IPS DF 6.9 (cell line): Measurements from ENCODE around the gene CREB3.

Experiments
- DNase-seq: peaks from one replicate; pipeline ENCODE4 v3.0.0-alpha.2; 2013; ENCODE audit warnings: low read depth, low spot score
- H3K27ac ChIP-seq: one replicate; pipeline ENCODE4 v1.5.1; 2013; ENCODE audit warnings: low read length, control low read depth
- H3K27me3 ChIP-seq: 2 replicates; pipeline ENCODE4 v1.6.1; 2013; ENCODE audit warnings: mild to moderate bottlenecking, low read length; ENCODE audit not compliant: control insufficient read depth, insufficient read depth
- H3K36me3 ChIP-seq: 2 replicates; pipeline ENCODE4 v1.6.1; 2013; ENCODE audit warnings: low read length; ENCODE audit not compliant: control insufficient read depth, insufficient read depth
- H3K4me1 ChIP-seq: 2 replicates; pipeline ENCODE4 v1.6.1; 2013; ENCODE audit warnings: low read length; ENCODE audit not compliant: control insufficient read depth, insufficient read depth
- H3K4me3 ChIP-seq: 2 replicates; pipeline ENCODE4 v1.5.1; 2013; ENCODE audit warnings: mild to moderate bottlenecking, low read length
- H3K9me3 ChIP-seq: 2 replicates; pipeline ENCODE4 v1.6.1; 2013; ENCODE audit warnings: low read length, inconsistent platforms; ENCODE audit not compliant: control insufficient read depth, insufficient read depth
- WGBS: extraction: QIAGEN DNeasy Blood & Tissue Kit; methylation state at CpG from one replicate; pipeline ENCODE4 v1.1.7; 2013; ENCODE audit warnings: mixed read lengths, missing lambda C conversion rate; ENCODE audit not compliant: insufficient read length, insufficient coverage; 5-methylcytosine and 5-hydroxymethylcytosine counted together

CREB3 gene

GRCh38 chr9:35726931-35727330, 5.5 kb upstream of the CREB3 start:
- Histone ChIP-seq H3K36me3 (peaks cover 12% of the 10 kb centered on the region), H3K4me1 (peaks cover 15% of the 10 kb centered on the region), H3K27ac (no peak overlapping the region), H3K27me3 (no peaks in the 10 kb centered on the region), H3K9me3 (no peaks in the 10 kb centered on the region), H3K4me3 (no peak overlapping the region)
- no CpG with 5 or more reads among the region's 3 CpGs for WGBS
- DNase-seq, result no peak

- DNase-seq, result no peak
- no peaks in the 10 kb centered on the region for H3K9me3 ChIP-seq
- H3K27ac ChIP-seq, result no peak overlapping the region
- WGBS, result no CpG with 5 or more reads among the region's 5 CpGs
- H3K4me3 ChIP-seq, result no peak overlapping the region
- peaks cover 7% of the 10 kb centered on the region for H3K36me3 ChIP-seq
- no peaks in the 10 kb centered on the region for H3K27me3 ChIP-seq
- peaks cover 15% of the 10 kb centered on the region for H3K4me1 ChIP-seq
Measured at GRCh38 chr9:35727676-35728040, 4.8 kb upstream of the CREB3 start.

GRCh38 chr9:35728041-35728971, 4.2 kb upstream of the CREB3 start:
- Histone ChIP-seq H3K27me3 (no peaks in the 10 kb centered on the region), H3K27ac (no peak overlapping the region), H3K36me3 (peaks cover 5% of the 10 kb centered on the region; the same call in 1 of the 2 replicates), H3K4me1 (peaks cover 15% of the 10 kb centered on the region), H3K9me3 (no peaks in the 10 kb centered on the region), H3K4me3 (no peak overlapping the region)
- DNase-seq, result no peak
- WGBS, result 100% methylated on average over 1 of the region's 10 CpGs

DNA sequence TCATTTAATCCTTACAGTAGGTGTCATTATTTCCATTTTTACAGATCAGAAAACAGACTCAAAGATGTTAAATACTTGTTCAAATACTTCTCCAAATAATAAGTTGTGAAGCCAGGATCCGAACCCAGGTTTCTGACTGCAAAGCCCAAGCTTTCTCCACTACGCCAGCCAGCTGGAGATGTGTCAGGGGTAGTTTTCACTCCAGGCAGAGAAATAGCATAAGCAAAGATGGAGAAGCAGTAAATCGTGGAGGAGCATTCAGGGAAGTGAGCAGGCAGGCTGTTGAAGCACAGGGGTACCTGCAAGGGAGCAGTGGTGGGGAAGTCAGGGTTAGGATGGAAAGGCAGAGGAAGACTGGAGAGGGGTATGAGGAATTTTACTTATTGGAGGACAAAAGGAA, 3.4 kb upstream of the CREB3 start:
- Histone ChIP-seq H3K27me3 (no peaks in the 10 kb centered on the region), H3K4me3 (no peak overlapping the region), H3K9me3 (no peaks in the 10 kb centered on the region), H3K36me3 (peaks cover 1% of the 10 kb centered on the region; the same call in 1 of the 2 replicates), H3K27ac (no peak overlapping the region), H3K4me1 (peaks cover 15% of the 10 kb centered on the region)
- DNase-seq, result no peak
- no CpG with 5 or more reads among the region's 3 CpGs for whole genome bisulfite sequencing

- no CpG with 5 or more reads among the region's 6 CpGs for WGBS
- DNase-seq, result no peak
- no peaks in the 10 kb centered on the region for H3K27me3 ChIP-seq
- no peaks in the 10 kb centered on the region for H3K9me3 ChIP-seq
- H3K4me1 ChIP-seq, result peaks cover 15% of the 10 kb centered on the region
- H3K4me3 ChIP-seq, result no peak overlapping the region
- no peak overlapping the region for H3K27ac ChIP-seq
- H3K36me3 ChIP-seq, result no peaks in the 10 kb centered on the region
Measured at GRCh38 chr9:35729700-35730485, 2.6 kb upstream of the CREB3 start.

DNA sequence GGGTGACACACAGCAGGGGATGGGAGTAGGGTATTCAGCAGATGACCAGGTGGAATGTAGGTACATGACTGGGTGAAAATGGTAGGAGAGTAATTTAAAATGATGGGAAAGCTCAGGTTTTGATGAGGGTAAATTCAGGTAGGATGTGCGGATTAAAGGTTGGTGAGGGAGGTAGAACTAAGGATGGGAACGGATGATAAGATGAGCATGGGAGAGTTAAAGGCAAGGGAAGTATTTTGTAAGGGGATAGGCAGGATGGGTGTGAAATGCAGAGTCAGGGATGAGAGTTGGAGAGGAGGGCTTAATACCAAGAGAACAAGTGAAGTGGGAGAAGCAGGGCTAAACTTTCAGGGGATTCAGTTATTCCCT, 2.0 kb upstream of the CREB3 start:
- WGBS, result 100% methylated on average over 2 of the region's 2 CpGs

GRCh38 chr9:35731415-35732184, 866 bp upstream of the CREB3 start:
- Histone ChIP-seq H3K9me3 (no peaks in the 10 kb centered on the region), H3K27ac (no peak overlapping the region), H3K27me3 (no peaks in the 10 kb centered on the region), H3K4me1 (peaks cover 15% of the 10 kb centered on the region), H3K36me3 (no peaks in the 10 kb centered on the region), H3K4me3 (peak overlapping the region; percentile 62; the same call in 1 of the 2 replicates)
- WGBS, result no CpG with 5 or more reads among the region's 47 CpGs
- no peak for DNase-seq

More for the DNA sequence above, 2.0 kb upstream of the CREB3 start:
- Histone ChIP-seq H3K9me3 (no peaks in the 10 kb centered on the region), H3K4me1 (peaks cover 15% of the 10 kb centered on the region), H3K27ac (no peak overlapping the region), H3K36me3 (no peaks in the 10 kb centered on the region), H3K4me3 (no peak overlapping the region), H3K27me3 (no peaks in the 10 kb centered on the region)
- DNase-seq, result no peak

DNA sequence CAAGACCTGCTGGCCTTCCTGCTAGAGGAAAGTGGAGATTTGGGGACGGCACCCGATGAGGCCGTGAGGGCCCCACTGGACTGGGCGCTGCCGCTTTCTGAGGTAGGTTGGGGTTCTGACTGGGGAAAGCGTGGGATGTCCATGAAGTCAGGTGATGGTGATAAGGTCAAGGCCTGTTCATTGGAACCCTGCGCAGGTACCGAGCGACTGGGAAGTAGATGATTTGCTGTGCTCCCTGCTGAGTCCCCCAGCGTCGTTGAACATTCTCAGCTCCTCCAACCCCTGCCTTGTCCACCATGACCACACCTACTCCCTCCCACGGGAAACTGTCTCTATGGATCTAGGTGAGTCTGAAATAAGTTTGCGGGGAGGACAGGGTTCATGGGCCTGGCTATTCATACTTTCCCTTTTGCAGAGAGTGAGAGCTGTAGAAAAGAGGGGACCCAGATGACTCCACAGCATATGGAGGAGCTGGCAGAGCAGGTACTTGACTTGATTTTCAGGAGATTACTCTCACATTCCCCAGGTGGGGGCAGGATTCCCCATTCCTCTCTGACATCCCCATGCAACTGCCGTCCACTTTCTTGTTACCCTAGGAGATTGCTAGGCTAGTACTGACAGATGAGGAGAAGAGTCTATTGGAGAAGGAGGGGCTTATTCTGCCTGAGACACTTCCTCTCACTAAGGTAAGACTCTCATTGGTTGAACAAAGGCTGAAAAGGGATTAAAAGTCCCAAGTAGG, 505 bp downstream of the CREB3 start:
- DNase-seq, result no peak
- Histone ChIP-seq H3K9me3 (no peaks in the 10 kb centered on the region), H3K4me1 (peaks cover 8% of the 10 kb centered on the region; the same call in 1 of the 2 replicates), H3K27me3 (no peaks in the 10 kb centered on the region), H3K27ac (no peak overlapping the region), H3K4me3 (peak overlapping the region; percentile 62), H3K36me3 (peaks cover 12% of the 10 kb centered on the region)
- no CpG with 5 or more reads among the region's 14 CpGs for WGBS

- no peak for DNase-seq
- Histone ChIP-seq H3K27me3 (no peaks in the 10 kb centered on the region), H3K36me3 (peaks cover 23% of the 10 kb centered on the region), H3K27ac (no peak overlapping the region), H3K4me3 (no peak overlapping the region), H3K9me3 (no peaks in the 10 kb centered on the region), H3K4me1 (peaks cover 4% of the 10 kb centered on the region; the same call in 1 of the 2 replicates)
- WGBS, result no CpG with 5 or more reads among the region's 3 CpGs
Measured at GRCh38 chr9:35734096-35734495, 1.6 kb downstream of the CREB3 start.
